EH (cell line): ENCODE data around the gene SLC24A4.

Source experiments
- DNase-seq: peaks from one replicate; pipeline ENCODE4 v3.0.0-alpha.2; 2015; ENCODE audit warnings: low read depth

Gene SLC24A4

GRCh38 chr14:92501891-92502351, 179.0 kb downstream of the SLC24A4 start:
- DNase-seq: peak; percentile 93

DNA sequence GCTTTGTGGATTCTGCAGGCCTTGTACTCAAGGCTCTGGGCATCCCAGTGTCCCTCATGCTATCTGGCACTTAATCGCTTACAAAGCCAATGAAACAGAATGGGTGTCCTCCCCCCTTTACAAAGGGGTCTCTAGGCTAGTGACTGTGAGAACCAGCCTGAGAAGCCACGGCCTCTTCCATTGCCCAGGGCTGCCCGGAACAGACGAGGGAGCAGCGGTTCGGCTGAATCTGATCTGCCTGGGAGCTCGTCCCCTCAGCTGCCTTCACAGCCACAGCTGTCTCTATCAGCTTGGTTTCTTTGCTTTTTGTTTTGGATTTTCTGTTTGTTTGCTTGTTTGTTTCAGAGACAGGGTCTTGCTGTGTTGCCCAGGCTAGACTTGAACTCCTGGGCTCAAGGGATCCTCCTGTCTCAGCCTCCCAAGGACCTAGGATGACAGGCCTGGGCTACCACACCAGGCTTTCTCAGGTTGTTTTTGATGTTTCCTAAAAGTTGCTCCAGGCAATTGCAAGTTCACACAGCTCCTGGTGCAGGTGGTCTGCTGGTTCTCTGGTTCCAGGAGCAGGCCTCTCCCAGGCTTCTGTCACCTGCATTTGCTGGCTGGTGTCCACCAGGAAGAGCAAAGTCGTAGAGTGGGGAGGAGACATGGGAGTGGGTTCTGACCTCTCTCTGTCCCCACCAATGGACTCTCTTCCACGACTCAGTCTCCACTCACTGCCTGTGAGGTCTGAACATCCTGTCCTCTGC, 179.7 kb downstream of the SLC24A4 start:
- no peak for DNase-seq

- DNase-seq: peak; percentile 96
These were observed 181.0 kb downstream of the SLC24A4 start for GRCh38 chr14:92503756-92504491.

GRCh38 chr14:92505826-92506225, 182.9 kb downstream of the SLC24A4 start:
- no peak for DNase-seq

GRCh38 chr14:92506231-92506630, 183.3 kb downstream of the SLC24A4 start:
- DNase-seq: no peak

- DNase-seq: no peak
These were observed 184.3 kb downstream of the SLC24A4 start for GRCh38 chr14:92507174-92507768.

DNA sequence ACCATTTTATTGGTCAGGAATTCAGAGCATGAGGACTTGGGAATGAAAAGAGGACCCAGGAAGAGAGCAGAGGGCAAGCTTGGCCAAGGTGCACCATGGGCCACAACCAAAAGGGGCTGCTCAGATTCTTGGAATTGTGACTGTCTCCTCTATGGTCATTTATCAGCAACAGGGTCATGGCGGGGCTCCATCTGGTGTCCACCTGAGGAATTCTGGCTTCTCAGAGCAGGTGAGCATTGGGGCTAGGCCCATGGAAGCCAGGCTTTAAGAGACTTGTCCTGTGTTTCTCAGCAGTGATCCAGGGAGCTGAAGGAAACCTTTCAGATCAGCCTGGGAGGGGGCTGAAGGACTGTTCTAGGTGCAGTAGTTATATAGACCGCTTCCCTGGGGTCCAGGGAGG, 188.0 kb downstream of the SLC24A4 start:
- no peak for DNase-seq

- DNase-seq: peak; percentile 97
These were observed 188.7 kb downstream of the SLC24A4 start for GRCh38 chr14:92511453-92512238.

GRCh38 chr14:92512807-92513203, 189.8 kb downstream of the SLC24A4 start:
- DNase-seq: no peak

GRCh38 chr14:92513204-92513965, 190.4 kb downstream of the SLC24A4 start, which contains the start of gene RIN3:
RIN3 (plus strand) TSS chr14:92513781; CDS start chr14:92513933, 152 bp downstream.
- peak; percentile 82 for DNase-seq

- peak; percentile 37 for DNase-seq
These were observed 191.2 kb downstream of the SLC24A4 start for GRCh38 chr14:92513966-92514843.

DNA sequence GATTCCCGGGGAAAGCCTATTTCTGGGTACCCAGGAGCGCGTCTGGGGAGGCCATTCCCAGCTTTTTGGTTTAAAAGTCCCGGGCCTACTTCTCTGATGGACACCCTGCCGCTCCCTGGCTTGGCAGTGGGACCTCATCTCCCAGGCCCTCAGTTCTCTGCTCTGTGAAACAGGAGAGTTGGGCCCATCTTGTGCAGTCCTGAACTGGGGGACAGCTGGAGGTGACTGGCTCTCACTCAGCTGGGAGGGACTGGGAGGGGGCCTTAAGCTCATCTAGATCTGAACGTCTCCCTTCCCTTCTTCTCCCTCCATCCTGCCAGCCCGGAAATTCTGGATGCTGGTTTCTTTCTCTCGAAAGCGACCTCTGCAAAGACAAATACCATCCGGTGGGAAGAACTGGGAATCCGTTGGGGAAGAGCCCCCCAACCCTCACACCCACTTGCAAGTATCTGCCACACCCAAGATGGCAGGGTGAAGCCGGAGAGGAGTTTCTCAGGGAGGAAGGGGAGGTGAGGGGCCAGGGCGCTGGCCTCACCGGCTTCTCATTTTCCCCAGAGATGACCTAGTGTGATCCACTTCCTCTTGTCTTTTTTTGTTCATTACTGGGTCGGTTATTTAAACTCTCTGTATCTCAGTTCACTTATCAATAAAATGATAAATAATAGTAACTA, 192.0 kb downstream of the SLC24A4 start:
- DNase-seq: no peak

GRCh38 chr14:92515546-92516343, 192.8 kb downstream of the SLC24A4 start:
- DNase-seq: no peak

DNA sequence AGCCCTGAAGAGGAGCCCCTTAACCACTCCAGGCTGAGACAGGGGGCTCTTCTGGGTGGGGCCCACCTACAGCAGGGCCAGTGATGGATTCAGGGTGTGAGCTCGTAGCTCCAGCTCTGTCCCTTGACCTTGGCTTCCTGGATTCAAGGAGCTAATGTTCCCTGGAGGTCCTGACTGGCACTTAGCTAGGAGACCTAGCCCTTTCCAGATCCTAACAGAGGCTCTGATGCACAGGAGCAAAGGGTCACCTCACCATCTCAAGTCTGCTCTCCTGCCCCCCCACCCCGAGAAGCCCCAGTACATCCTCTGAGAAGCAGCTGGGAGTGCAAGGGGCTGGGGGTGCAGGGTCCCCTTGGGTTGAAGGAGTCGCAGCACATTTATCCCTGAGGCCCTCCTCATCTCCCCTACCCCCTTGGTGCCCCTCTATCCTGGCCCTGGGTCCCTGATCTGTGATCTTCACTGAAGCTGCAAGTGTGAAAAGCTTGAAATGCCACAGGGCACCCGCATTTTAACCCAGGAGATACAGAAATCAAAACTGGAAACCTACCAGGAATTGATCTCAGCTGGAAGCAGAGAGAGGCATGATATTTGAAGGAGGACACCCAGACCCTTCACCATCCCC, 193.5 kb downstream of the SLC24A4 start:
- DNase-seq: no peak

DNA sequence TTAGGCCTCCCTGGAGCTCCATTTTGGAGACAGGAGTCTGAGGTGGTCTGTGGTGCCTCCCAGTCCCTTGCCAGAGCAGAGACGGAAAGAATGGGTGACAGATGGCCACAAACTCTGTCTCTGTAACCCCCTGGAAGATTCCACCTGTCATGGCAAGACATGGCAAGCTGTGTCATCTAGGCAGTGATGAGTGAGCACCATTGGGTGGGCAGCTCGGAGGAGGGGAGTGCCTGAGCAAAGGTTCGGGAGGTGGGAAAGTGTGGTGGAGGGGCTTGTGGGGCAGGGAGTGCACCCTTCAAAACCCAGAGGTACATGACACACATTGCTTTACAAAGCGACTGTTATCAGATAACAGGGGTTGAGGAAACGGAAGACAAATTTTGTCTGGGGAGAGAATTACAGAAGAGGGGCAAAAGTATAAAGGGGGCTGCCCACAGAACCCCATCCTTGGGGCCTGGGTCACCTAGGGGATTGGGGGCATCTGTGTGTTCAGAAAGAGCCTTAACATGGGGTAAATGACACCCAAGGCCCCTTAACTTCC, 194.1 kb downstream of the SLC24A4 start:
- no peak for DNase-seq

- DNase-seq: no peak
These were observed 194.8 kb downstream of the SLC24A4 start for GRCh38 chr14:92517761-92518160.

DNA sequence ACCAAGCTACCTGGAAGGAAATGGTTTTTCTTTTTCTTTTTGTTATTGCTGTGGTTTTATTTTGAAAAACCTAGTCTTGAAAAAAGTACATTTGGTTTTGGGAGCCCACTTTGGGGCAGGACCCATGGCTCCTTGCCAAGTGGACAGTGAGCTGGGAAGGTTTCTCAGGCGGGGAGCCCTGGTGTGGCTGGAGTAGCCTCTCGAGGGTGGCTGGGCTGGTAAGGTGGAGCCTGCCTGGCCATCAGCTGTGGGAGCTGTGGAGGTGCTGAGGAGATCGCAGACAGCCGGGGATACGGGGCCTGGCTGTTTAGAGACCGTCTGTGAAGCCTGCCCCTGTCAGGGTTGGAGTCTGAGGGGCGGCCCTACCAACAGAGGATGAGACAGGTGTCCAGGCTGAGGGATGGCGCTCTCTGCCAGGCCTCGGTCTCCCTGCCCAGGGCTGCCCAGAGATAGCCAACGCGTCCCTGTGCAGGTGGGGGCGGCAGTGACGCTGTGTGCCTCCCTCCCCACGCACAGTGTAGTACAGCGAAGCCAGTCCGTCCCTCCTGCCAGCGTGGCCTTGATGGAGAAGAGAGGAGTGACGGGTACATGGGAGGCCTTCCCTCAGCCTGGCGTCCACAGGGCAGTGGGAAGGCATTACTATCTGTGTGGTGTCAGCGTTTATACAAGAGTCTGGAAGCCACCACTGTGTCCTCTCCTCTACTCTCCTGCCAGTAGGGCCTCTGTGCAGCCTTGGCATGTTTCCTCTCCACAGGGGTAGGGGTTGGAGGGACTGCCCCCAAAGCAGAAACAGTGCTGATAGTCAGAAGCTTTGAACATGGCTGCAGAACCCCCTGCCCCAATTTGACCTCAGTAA, 196.5 kb downstream of the SLC24A4 start:
- no peak for DNase-seq
